ENCODE measurements around the gene ZNF266. TPM values are rescaled to one million over a fixed set of nuclear protein-coding genes. Genes with fewer than 3 reads are reported as not detected.

ZNF266 gene
- total RNA-seq, 1 donor from 2014 or later = 20.9 TPM

GRCh38 chr19:9456018-9456689 is 20.8 kb upstream of the ZNF266 start:
- TF ChIP-seq, protein P1, sequence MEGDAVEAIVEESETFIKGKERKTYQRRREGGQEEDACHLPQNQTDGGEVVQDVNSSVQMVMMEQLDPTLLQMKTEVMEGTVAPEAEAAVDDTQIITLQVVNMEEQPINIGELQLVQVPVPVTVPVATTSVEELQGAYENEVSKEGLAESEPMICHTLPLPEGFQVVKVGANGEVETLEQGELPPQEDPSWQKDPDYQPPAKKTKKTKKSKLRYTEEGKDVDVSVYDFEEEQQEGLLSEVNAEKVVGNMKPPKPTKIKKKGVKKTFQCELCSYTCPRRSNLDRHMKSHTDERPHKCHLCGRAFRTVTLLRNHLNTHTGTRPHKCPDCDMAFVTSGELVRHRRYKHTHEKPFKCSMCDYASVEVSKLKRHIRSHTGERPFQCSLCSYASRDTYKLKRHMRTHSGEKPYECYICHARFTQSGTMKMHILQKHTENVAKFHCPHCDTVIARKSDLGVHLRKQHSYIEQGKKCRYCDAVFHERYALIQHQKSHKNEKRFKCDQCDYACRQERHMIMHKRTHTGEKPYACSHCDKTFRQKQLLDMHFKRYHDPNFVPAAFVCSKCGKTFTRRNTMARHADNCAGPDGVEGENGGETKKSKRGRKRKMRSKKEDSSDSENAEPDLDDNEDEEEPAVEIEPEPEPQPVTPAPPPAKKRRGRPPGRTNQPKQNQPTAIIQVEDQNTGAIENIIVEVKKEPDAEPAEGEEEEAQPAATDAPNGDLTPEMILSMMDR (IDR thresholded peaks at IDR 0.05; ENCODE audit: unreplicated experiment) = no peak
- Mint-ChIP-seq H3K27ac (ENCODE audit: unreplicated experiment) (no peak overlapping the region), H3K27me3 (ENCODE audit: unreplicated experiment) (no peaks in the 10 kb centered on the region), H3K36me3 (ENCODE audit: low read depth, unreplicated experiment) (peaks cover 14% of the 10 kb centered on the region), H3K4me1 (ENCODE audit: unreplicated experiment) (no peaks in the 10 kb centered on the region), H3K9me3 (ENCODE audit: unreplicated experiment) (peaks cover 49% of the 10 kb centered on the region), H3K4me3 (ENCODE audit: unreplicated experiment) (no peak overlapping the region)
- no peak for DNase-seq (ENCODE audit: low spot score)

GRCh38 chr19:9453953-9454352 is 18.6 kb upstream of the ZNF266 start:
- TF ChIP-seq, protein P1 (IDR thresholded peaks at IDR 0.05; ENCODE audit: unreplicated experiment) = no peak

GRCh38 chr19:9445037-9445436 is 9.7 kb upstream of the ZNF266 start:
- TF ChIP-seq, protein P1 (IDR thresholded peaks at IDR 0.05; ENCODE audit: unreplicated experiment) = no peak
- Mint-ChIP-seq H3K27me3 (ENCODE audit: unreplicated experiment) (peaks cover 2% of the 10 kb centered on the region), H3K4me1 (ENCODE audit: unreplicated experiment) (no peaks in the 10 kb centered on the region), H3K9me3 (ENCODE audit: unreplicated experiment) (peaks cover 43% of the 10 kb centered on the region), H3K36me3 (ENCODE audit: low read depth, unreplicated experiment) (peaks cover 15% of the 10 kb centered on the region), H3K27ac (ENCODE audit: unreplicated experiment) (no peak overlapping the region), H3K4me3 (ENCODE audit: unreplicated experiment) (no peak overlapping the region)
- DNase-seq (ENCODE audit: low spot score) = no peak

More at GRCh38 chr19:9453953-9454352, 18.6 kb upstream of the ZNF266 start:
- DNase-seq (ENCODE audit: low spot score) = no peak
- Mint-ChIP-seq H3K36me3 (ENCODE audit: low read depth, unreplicated experiment) (peaks cover 19% of the 10 kb centered on the region), H3K9me3 (ENCODE audit: unreplicated experiment) (peaks cover 47% of the 10 kb centered on the region), H3K27me3 (ENCODE audit: unreplicated experiment) (no peaks in the 10 kb centered on the region), H3K4me3 (ENCODE audit: unreplicated experiment) (no peak overlapping the region), H3K4me1 (ENCODE audit: unreplicated experiment) (no peaks in the 10 kb centered on the region), H3K27ac (ENCODE audit: unreplicated experiment) (no peak overlapping the region)

DNA sequence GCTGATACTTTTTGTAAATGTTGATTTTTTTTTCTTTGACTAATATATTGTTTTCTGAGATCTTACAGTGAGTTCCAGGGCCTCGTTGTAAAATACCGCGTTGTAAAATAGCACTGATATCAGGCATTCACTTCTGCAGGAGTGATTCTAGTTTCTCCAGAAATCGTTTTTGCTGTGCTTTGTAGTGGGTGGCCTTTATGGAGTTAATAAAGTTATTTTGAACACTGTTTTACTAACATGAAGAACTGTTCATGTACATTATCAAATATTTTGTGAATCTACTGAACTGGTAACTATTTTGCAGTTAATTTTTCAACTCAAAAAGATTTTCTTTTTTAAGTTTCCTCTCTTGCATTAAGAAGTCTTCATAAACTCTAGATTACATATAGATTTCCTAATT is 985 bp upstream of the ZNF266 start:
- TF ChIP-seq, protein P1 (IDR thresholded peaks at IDR 0.05; ENCODE audit: unreplicated experiment) = no peak
- H3K27ac Mint-ChIP-seq (ENCODE audit: unreplicated experiment) = peak overlapping the region; percentile 81
- H3K27me3 Mint-ChIP-seq (ENCODE audit: unreplicated experiment) = no peaks in the 10 kb centered on the region
- H3K36me3 Mint-ChIP-seq (ENCODE audit: low read depth, unreplicated experiment) = peaks cover 11% of the 10 kb centered on the region
- H3K4me1 Mint-ChIP-seq (ENCODE audit: unreplicated experiment) = peaks cover 4% of the 10 kb centered on the region
- H3K9me3 Mint-ChIP-seq (ENCODE audit: unreplicated experiment) = peaks cover 7% of the 10 kb centered on the region
- DNase-seq (ENCODE audit: low spot score) = no peak
- peak overlapping the region; percentile 93 for H3K4me3 Mint-ChIP-seq (ENCODE audit: unreplicated experiment)

GRCh38 chr19:9431475-9431874 is 3.9 kb downstream of the ZNF266 start:
- Mint-ChIP-seq H3K27me3 (ENCODE audit: unreplicated experiment) (peaks cover 3% of the 10 kb centered on the region), H3K27ac (ENCODE audit: unreplicated experiment) (no peak overlapping the region), H3K9me3 (ENCODE audit: unreplicated experiment) (no peaks in the 10 kb centered on the region), H3K4me3 (ENCODE audit: unreplicated experiment) (peak overlapping the region; percentile 24), H3K4me1 (ENCODE audit: unreplicated experiment) (peaks cover 4% of the 10 kb centered on the region), H3K36me3 (ENCODE audit: low read depth, unreplicated experiment) (peaks cover 35% of the 10 kb centered on the region)
- peak; percentile 18 for DNase-seq (ENCODE audit: low spot score)
- TF ChIP-seq, protein P1 (IDR thresholded peaks at IDR 0.05; ENCODE audit: unreplicated experiment) = peak; percentile 53
